CD4-positive, alpha-beta T cell (primary cell): ENCODE measurements around the gene PDZRN3. TPM values are rescaled to one million over a fixed set of nuclear protein-coding genes. Genes with fewer than 3 reads are reported as not detected.

ENCODE experiments used
- ATAC-seq: fragments of 200-7000 bp; cut with Tn5 transposase; one replicate; pipeline ENCODE4 v1.10.0; 2022; ENCODE audit warnings: mild to moderate bottlenecking; ENCODE audit not compliant: poor library complexity
- CTCF ChIA-PET: fragments of 350-600 bp; sonication (Branson Sonifier 250); formaldehyde crosslinking; loops from one replicate; lab custom pipeline; 2021; ENCODE audit warnings: antibody characterized with exemption, inconsistent platforms; lab: Charles Lee
- POLR2A ChIA-PET: fragments of 350-600 bp; sonication (Branson Sonifier 250); formaldehyde crosslinking; loops from one replicate; lab custom pipeline; 2021; ENCODE audit warnings: antibody characterized with exemption, inconsistent platforms; lab: Charles Lee
- DNase-seq, 14 experiments: peaks; one replicate each; pipeline ENCODE4 v3.0.0-alpha.2; 2013 to 2020; ENCODE audit warnings: mixed read lengths in 2 of 14
- H3K27ac ChIP-seq, 2 donors: one replicate each; pipeline versions ENCODE4 v1.5.1 to v1.7.0; 2013; ENCODE audit warnings: low read length in 2 of 2, low read depth in 1 of 2, mild to moderate bottlenecking in 1 of 2
- H3K27me3 ChIP-seq, 2 experiments: 1 replicate in 1 of 2; 2 replicates in 1 of 2; pipeline versions ENCODE4 v1.6.1 to v1.7.0; 2013; ENCODE audit warnings: low read length in 2 of 2, control low read depth in 1 of 2, mild to moderate bottlenecking in 1 of 2, moderate library complexity in 1 of 2; ENCODE audit not compliant: insufficient read depth in 2 of 2, control insufficient read depth in 1 of 2
- H3K36me3 ChIP-seq: one replicate; pipeline ENCODE4 v1.6.1; 2013; ENCODE audit warnings: low read length, control low read depth; ENCODE audit not compliant: insufficient read depth
- H3K4me1 ChIP-seq: one replicate; pipeline ENCODE4 v1.6.1; 2013; ENCODE audit warnings: low read length, control low read depth; ENCODE audit not compliant: insufficient read depth
- H3K4me3 ChIP-seq: one replicate; pipeline ENCODE4 v1.5.1; 2013; ENCODE audit warnings: mild to moderate bottlenecking, low read length, moderate library complexity
- H3K9me3 ChIP-seq, 2 experiments: 1 replicate in 1 of 2; 2 replicates in 1 of 2; pipeline versions ENCODE4 v1.6.1 to v1.7.0; 2013; ENCODE audit warnings: low read length in 2 of 2, mild to moderate bottlenecking in 2 of 2, control low read depth in 1 of 2, moderate library complexity in 1 of 2; ENCODE audit not compliant: control insufficient read depth in 1 of 2, insufficient read depth in 1 of 2
- H3K27ac Mint-ChIP-seq: one replicate; pipeline ENCODE4 v1.8.0; 2020; ENCODE audit warnings: mixed read lengths
- H3K27me3 Mint-ChIP-seq: one replicate; pipeline ENCODE4 v1.8.0; 2021; ENCODE audit warnings: mixed read lengths
- H3K36me3 Mint-ChIP-seq: one replicate; pipeline ENCODE4 v1.8.0; 2021; ENCODE audit warnings: low read depth, mixed read lengths
- H3K4me1 Mint-ChIP-seq: one replicate; pipeline ENCODE4 v1.8.0; 2021; ENCODE audit warnings: low read depth, mixed read lengths
- H3K4me3 Mint-ChIP-seq: one replicate; pipeline ENCODE4 v1.8.0; 2020; ENCODE audit warnings: mild to moderate bottlenecking, mixed read lengths
- H3K9me3 Mint-ChIP-seq: one replicate; pipeline ENCODE4 v1.8.0; 2020; ENCODE audit warnings: mixed read lengths
- CTCF ChIP-seq: fragments of 200-600 bp; IDR thresholded peaks from one replicate; pipeline ENCODE4 v1.8.0; 2022; ENCODE audit warnings: antibody characterized with exemption, mild to moderate bottlenecking
- intact Hi-C, 2 experiments: fragments of 100-400 bp; cut with DNase I in 1 of 2; cut with micrococcal nuclease in 1 of 2; formaldehyde crosslinking; loops; one replicate each; pipeline versions ENCODE4 v1.15.1 to v1.9.0; 2023 to 2025; cut with DNase I, micrococcal nuclease
- total RNA-seq, 174 experiments: library from RNA in 2 of 174; stranded (reverse) in 2 of 174; gene quantifications; one replicate each; pipeline ENCODE4 v1.2.3 and lab custom pipeline; 2021 to 2026

Gene PDZRN3
- total RNA-seq, 2 experiments from 2014 or later: not detected

- Mint-ChIP-seq H3K4me3 (no peak overlapping the region), H3K36me3 (no peaks in the 10 kb centered on the region), H3K9me3 (no peaks in the 10 kb centered on the region), H3K27me3 (no peaks in the 10 kb centered on the region), H3K27ac (no peak overlapping the region), H3K4me1 (no peaks in the 10 kb centered on the region)
- ATAC-seq (no peak), DNase-seq (no peak)
- no peak overlapping the region for H3K27ac ChIP-seq
- ChIA-PET POLR2A (no interaction called here), CTCF (interaction anchor here (0.6 kb wide), 1 partner anchor 25 kb away, joined by 3 read pairs; no protein-coding TSS in a partner anchor)
- H3K4me3 ChIP-seq: no peak overlapping the region
- H3K9me3 ChIP-seq: no peaks in the 10 kb centered on the region
- no peaks in the 10 kb centered on the region for H3K4me1 ChIP-seq
- H3K36me3 ChIP-seq: no peaks in the 10 kb centered on the region
- no peak for TF ChIP-seq CTCF
- H3K27me3 ChIP-seq: no peaks in the 10 kb centered on the region
- intact Hi-C loops: no loop called here
Observed at GRCh38 chr3:73586628-73587027, 38.1 kb downstream of the PDZRN3 start.

- no peaks in the 10 kb centered on the region for H3K27me3 Mint-ChIP-seq
- no peak overlapping the region for H3K4me3 Mint-ChIP-seq
- no peaks in the 10 kb centered on the region for H3K9me3 ChIP-seq
- POLR2A ChIA-PET: no interaction called here
- no peak for TF ChIP-seq CTCF
- no peaks in the 10 kb centered on the region for H3K9me3 Mint-ChIP-seq
- H3K4me1 Mint-ChIP-seq: no peaks in the 10 kb centered on the region
- no peaks in the 10 kb centered on the region for H3K36me3 ChIP-seq
- DNase-seq (no peak), ATAC-seq (no peak)
- H3K27me3 ChIP-seq: no peaks in the 10 kb centered on the region
- CTCF ChIA-PET: no interaction called here
- H3K36me3 Mint-ChIP-seq: no peaks in the 10 kb centered on the region
- no peak overlapping the region for H3K4me3 ChIP-seq
- no peak overlapping the region for H3K27ac Mint-ChIP-seq
- no peak overlapping the region for H3K27ac ChIP-seq
- intact Hi-C loops: no loop called here
- no peaks in the 10 kb centered on the region for H3K4me1 ChIP-seq
Observed at GRCh38 chr3:73586190-73586589, 38.6 kb downstream of the PDZRN3 start.

GRCh38 chr3:73584873-73585272, 39.9 kb downstream of the PDZRN3 start:
- DNase-seq (no peak), ATAC-seq (no peak)
- no peaks in the 10 kb centered on the region for H3K36me3 Mint-ChIP-seq
- H3K27ac Mint-ChIP-seq: no peak overlapping the region
- Histone ChIP-seq H3K27ac (no peak overlapping the region), H3K4me3 (no peak overlapping the region), H3K36me3 (no peaks in the 10 kb centered on the region), H3K4me1 (no peaks in the 10 kb centered on the region), H3K27me3 (no peaks in the 10 kb centered on the region), H3K9me3 (no peaks in the 10 kb centered on the region)
- no peaks in the 10 kb centered on the region for H3K4me1 Mint-ChIP-seq
- no peaks in the 10 kb centered on the region for H3K9me3 Mint-ChIP-seq
- CTCF ChIA-PET: no interaction called here
- no peak overlapping the region for H3K4me3 Mint-ChIP-seq
- no peaks in the 10 kb centered on the region for H3K27me3 Mint-ChIP-seq
- intact Hi-C loops: no loop called here
- POLR2A ChIA-PET: no interaction called here
- TF ChIP-seq CTCF: no peak
